ENCODE data around the gene RGS3.

The RGS3 gene

GRCh38 chr9:113570106-113570505, 106.6 kb downstream of the RGS3 start:
- no peak for DNase-seq (ENCODE audit: low read depth)
- no peak for TF ChIP-seq CTCF (conservative IDR thresholded peaks at IDR 0.05; ENCODE audit: low read depth, low read length)
- no peak overlapping the region for H3K4me3 ChIP-seq (ENCODE audit: low read length)

- H3K4me3 ChIP-seq (ENCODE audit: low read length), result no peak overlapping the region
- no peak for DNase-seq (ENCODE audit: low read depth)
- no peak for TF ChIP-seq CTCF (conservative IDR thresholded peaks at IDR 0.05; ENCODE audit: low read depth, low read length)
These were observed 107.5 kb downstream of the RGS3 start for GRCh38 chr9:113570749-113571711.

GRCh38 chr9:113572076-113572861, 108.7 kb downstream of the RGS3 start:
- no peak overlapping the region for H3K4me3 ChIP-seq (ENCODE audit: low read length)
- no peak for TF ChIP-seq CTCF (conservative IDR thresholded peaks at IDR 0.05; ENCODE audit: low read depth, low read length)
- no peak for DNase-seq (ENCODE audit: low read depth)

GRCh38 chr9:113573046-113573958, 109.8 kb downstream of the RGS3 start:
- no peak for DNase-seq (ENCODE audit: low read depth)
- TF ChIP-seq CTCF (conservative IDR thresholded peaks at IDR 0.05; ENCODE audit: low read depth, low read length), result no peak
- no peak overlapping the region for H3K4me3 ChIP-seq (ENCODE audit: low read length)

GRCh38 chr9:113573959-113574352, 110.4 kb downstream of the RGS3 start:
- H3K4me3 ChIP-seq (ENCODE audit: low read length), result no peak overlapping the region
- DNase-seq (ENCODE audit: low read depth), result no peak
- no peak for TF ChIP-seq CTCF (conservative IDR thresholded peaks at IDR 0.05; ENCODE audit: low read depth, low read length)

GRCh38 chr9:113574441-113575262, 111.1 kb downstream of the RGS3 start:
- no peak for DNase-seq (ENCODE audit: low read depth)
- TF ChIP-seq CTCF (conservative IDR thresholded peaks at IDR 0.05; ENCODE audit: low read depth, low read length), result no peak
- no peak overlapping the region for H3K4me3 ChIP-seq (ENCODE audit: low read length)

Measured in retinal pigment epithelial cell (primary cell).